Measurements from ENCODE around the gene PIK3CG. TPM values are rescaled to one million over a fixed set of nuclear protein-coding genes. Genes with fewer than 3 reads are reported as not detected.
"Not testable (repeated sequence)": the region's sequence is repeated elsewhere in the genome, so short reads cannot be mapped to it uniquely, and the experiment has no call there.

The PIK3CG gene
- total RNA-seq, 1 experiment from 2014 or later: 0.05 TPM

DNA sequence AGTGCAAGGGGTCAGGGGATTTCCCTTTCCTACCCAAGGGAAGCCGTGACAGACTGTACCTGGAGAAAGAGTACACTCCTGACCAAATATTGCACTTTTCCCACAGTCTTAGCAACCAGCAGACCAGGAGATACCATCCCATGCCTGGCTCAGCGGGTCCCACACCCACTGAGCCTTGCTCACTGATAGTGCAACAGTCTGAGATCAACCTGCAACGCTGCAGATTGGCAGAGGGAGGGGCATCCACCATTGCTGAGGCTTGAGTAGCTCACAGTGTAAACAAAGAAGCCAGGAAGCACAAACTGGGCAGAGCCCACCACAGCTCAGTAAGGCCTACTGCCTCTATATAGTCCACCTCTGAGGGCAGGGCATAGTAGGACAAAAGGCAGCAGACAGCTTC, 53.9 kb downstream of the PIK3CG start:
- TF ChIP-seq POLR2A (IDR thresholded peaks at IDR 0.05; ENCODE audit: borderline replicate concordance, extremely low read depth, insufficient read depth, insufficient read length) (no peak), SRF (IDR thresholded peaks at IDR 0.05; ENCODE audit: low read depth) (no peak), EZH2phosphoT487 (IDR thresholded peaks at IDR 0.05; ENCODE audit: borderline replicate concordance) (no peak), SIN3A (IDR thresholded peaks at IDR 0.05; ENCODE audit: low read depth) (no peak), CEBPB (IDR thresholded peaks at IDR 0.05; ENCODE audit: low read depth) (no peak), RAD21 (IDR thresholded peaks at IDR 0.05; ENCODE audit: low read depth) (no peak), ZBTB33 (IDR thresholded peaks at IDR 0.05; ENCODE audit: extremely low read depth, insufficient replicate concordance, low read length) (no peak)
- TF ChIP-seq, protein P1, sequence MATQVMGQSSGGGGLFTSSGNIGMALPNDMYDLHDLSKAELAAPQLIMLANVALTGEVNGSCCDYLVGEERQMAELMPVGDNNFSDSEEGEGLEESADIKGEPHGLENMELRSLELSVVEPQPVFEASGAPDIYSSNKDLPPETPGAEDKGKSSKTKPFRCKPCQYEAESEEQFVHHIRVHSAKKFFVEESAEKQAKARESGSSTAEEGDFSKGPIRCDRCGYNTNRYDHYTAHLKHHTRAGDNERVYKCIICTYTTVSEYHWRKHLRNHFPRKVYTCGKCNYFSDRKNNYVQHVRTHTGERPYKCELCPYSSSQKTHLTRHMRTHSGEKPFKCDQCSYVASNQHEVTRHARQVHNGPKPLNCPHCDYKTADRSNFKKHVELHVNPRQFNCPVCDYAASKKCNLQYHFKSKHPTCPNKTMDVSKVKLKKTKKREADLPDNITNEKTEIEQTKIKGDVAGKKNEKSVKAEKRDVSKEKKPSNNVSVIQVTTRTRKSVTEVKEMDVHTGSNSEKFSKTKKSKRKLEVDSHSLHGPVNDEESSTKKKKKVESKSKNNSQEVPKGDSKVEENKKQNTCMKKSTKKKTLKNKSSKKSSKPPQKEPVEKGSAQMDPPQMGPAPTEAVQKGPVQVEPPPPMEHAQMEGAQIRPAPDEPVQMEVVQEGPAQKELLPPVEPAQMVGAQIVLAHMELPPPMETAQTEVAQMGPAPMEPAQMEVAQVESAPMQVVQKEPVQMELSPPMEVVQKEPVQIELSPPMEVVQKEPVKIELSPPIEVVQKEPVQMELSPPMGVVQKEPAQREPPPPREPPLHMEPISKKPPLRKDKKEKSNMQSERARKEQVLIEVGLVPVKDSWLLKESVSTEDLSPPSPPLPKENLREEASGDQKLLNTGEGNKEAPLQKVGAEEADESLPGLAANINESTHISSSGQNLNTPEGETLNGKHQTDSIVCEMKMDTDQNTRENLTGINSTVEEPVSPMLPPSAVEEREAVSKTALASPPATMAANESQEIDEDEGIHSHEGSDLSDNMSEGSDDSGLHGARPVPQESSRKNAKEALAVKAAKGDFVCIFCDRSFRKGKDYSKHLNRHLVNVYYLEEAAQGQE (IDR thresholded peaks at IDR 0.05; ENCODE audit: low read depth): no peak
- Histone ChIP-seq H3K4me3 (replicated peaks in 1 of 2; ENCODE audit: low read depth in 1 of 2, low read length in 2 of 2) (no peak overlapping the region), H2AFZ (ENCODE audit: low read depth, low read length, poor library complexity, severe bottlenecking) (no peak overlapping the region), H3K27me3 (ENCODE audit: insufficient read depth, low read length) (no peaks in the 10 kb centered on the region), H3K36me3 (ENCODE audit: control insufficient read depth in 1 of 2, insufficient read depth in 2 of 2, low read length in 2 of 2) (no peaks in the 10 kb centered on the region), H3K9me2 (ENCODE audit: insufficient read depth) (no peaks in the 10 kb centered on the region), H3K27ac (ENCODE audit: low read depth, low read length) (no peak overlapping the region), H3K9me3 (ENCODE audit: control insufficient read depth in 1 of 2, insufficient read depth in 1 of 2, low read depth in 1 of 2, low read length in 2 of 2) (no peaks in the 10 kb centered on the region), H4K20me1 (ENCODE audit: insufficient read depth) (no peaks in the 10 kb centered on the region), H3K79me2 (ENCODE audit: insufficient read depth, low read length) (no peaks in the 10 kb centered on the region), H3K4me2 (ENCODE audit: low read length) (no peak overlapping the region), H3K4me1 (ENCODE audit: control insufficient read depth in 1 of 2, insufficient read depth in 2 of 2, low read length in 2 of 2) (no peaks in the 10 kb centered on the region), H3K9ac (ENCODE audit: low read length) (no peak overlapping the region)
- no peak for DNase-seq (ENCODE audit: low read depth, low spot score)
- CTCF ChIA-PET: no interaction called here
- intact Hi-C loops (cut with micrococcal nuclease): no loop called here
- RAD21 ChIA-PET (ENCODE audit: low non-redundant PET in 1 of 2, low total read pairs in 2 of 2, uncharacterized antibody in 2 of 2, unreplicated experiment in 2 of 2): no interaction called here
- no TSS peak for BruUV-seq (replicated peaks)
- POLR2A ChIA-PET: no interaction called here
- no peak for ATAC-seq

GRCh38 chr7:106924468-106924867, 59.4 kb downstream of the PIK3CG start:
- H3K36me3 ChIP-seq (ENCODE audit: control insufficient read depth in 1 of 2, insufficient read depth in 2 of 2, low read length in 2 of 2); H3K27ac ChIP-seq (ENCODE audit: low read depth, low read length); DNase-seq (ENCODE audit: low read depth, low spot score); intact Hi-C loops (cut with micrococcal nuclease); H4K20me1 ChIP-seq (ENCODE audit: insufficient read depth); H3K79me2 ChIP-seq (ENCODE audit: insufficient read depth, low read length); H3K9me2 ChIP-seq (ENCODE audit: insufficient read depth); H3K4me1 ChIP-seq (ENCODE audit: control insufficient read depth in 1 of 2, insufficient read depth in 2 of 2, low read length in 2 of 2); BruUV-seq (replicated peaks); H3K4me3 ChIP-seq (replicated peaks in 1 of 2; ENCODE audit: low read depth in 1 of 2, low read length in 2 of 2); H3K9me3 ChIP-seq (ENCODE audit: control insufficient read depth in 1 of 2, insufficient read depth in 1 of 2, low read depth in 1 of 2, low read length in 2 of 2); H2AFZ ChIP-seq (ENCODE audit: low read depth, low read length, poor library complexity, severe bottlenecking); ATAC-seq; CTCF ChIA-PET; H3K9ac ChIP-seq (ENCODE audit: low read length); H3K27me3 ChIP-seq (ENCODE audit: insufficient read depth, low read length); POLR2A ChIA-PET; H3K4me2 ChIP-seq (ENCODE audit: low read length); RAD21 ChIA-PET (ENCODE audit: low non-redundant PET in 1 of 2, low total read pairs in 2 of 2, uncharacterized antibody in 2 of 2, unreplicated experiment in 2 of 2): not testable (repeated sequence)

All from HCT116 (cell line).